Epithelial cell of esophagus (primary cell): ENCODE results near the gene ESPN.
A peak's percentile ranks its signal among the peaks of the same experiment; 100 is the strongest.

Source experiments
- DNase-seq: peaks from one replicate; pipeline ENCODE4 v3.0.0; 2010; ENCODE audit warnings: low read depth
- H3K4me3 ChIP-seq: 2 replicates; pipeline ENCODE4 v1.5.1; 2011; ENCODE audit warnings: mild to moderate bottlenecking, low read length, control low read depth
- TF ChIP-seq, protein P1 (sequence below): IDR thresholded peaks from 2 replicates; pipeline ENCODE4 v1.5.1; 2011; ENCODE audit warnings: low read depth, mild to moderate bottlenecking, low read length, control low read depth, inconsistent platforms; ENCODE audit not compliant: insufficient read depth; ENCODE audit errors: missing control alignments

The ESPN gene, protein sequence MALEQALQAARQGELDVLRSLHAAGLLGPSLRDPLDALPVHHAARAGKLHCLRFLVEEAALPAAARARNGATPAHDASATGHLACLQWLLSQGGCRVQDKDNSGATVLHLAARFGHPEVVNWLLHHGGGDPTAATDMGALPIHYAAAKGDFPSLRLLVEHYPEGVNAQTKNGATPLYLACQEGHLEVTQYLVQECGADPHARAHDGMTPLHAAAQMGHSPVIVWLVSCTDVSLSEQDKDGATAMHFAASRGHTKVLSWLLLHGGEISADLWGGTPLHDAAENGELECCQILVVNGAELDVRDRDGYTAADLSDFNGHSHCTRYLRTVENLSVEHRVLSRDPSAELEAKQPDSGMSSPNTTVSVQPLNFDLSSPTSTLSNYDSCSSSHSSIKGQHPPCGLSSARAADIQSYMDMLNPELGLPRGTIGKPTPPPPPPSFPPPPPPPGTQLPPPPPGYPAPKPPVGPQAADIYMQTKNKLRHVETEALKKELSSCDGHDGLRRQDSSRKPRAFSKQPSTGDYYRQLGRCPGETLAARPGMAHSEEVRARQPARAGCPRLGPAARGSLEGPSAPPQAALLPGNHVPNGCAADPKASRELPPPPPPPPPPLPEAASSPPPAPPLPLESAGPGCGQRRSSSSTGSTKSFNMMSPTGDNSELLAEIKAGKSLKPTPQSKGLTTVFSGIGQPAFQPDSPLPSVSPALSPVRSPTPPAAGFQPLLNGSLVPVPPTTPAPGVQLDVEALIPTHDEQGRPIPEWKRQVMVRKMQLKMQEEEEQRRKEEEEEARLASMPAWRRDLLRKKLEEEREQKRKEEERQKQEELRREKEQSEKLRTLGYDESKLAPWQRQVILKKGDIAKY

DNA sequence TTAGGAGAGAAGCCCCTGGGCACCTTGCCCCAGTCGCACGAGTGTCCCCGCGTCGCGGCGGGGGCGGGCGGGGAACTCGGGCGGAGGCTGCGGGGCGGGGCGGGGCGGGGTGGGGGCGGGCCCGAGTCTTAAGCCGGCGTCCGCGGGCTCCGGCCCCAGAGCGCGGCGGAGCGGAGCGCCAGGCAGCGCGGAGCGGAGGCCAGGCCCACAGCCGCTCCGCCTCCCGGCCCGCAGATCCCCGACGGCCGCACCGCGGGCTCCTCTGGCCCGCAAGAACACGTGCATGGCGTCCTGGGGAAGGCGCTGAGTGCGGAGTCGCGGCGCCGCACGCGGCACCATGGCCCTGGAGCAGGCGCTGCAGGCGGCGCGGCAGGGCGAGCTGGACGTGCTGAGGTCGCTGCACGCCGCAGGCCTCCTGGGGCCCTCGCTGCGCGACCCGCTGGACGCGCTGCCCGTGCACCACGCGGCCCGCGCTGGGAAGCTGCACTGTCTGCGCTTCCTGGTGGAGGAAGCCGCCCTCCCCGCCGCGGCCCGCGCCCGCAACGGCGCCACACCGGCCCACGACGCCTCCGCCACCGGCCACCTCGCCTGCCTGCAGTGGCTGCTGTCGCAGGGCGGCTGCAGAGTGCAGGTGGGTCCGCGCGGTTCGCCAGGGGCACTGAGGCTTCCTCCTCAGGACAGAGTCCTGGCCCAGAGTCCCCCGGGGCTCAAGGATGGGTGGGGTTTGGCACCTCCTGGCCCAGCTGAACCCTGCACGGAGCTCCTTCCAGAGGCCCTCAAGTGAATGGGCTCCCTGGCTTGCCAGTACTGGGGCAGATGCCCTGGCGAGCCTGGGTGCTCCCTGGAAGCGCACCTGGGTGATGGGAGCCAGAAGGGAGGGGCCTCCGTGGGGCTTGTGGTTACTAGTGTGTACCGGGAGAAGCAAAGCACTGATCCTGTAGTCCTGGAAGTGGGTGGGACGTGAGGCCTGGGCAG, at the start of gene ESPN:
TSS of gene ESPN (plus strand) at position 158 of the 975 bp plus-strand sequence. CDS start at position 338, 180 bp downstream.
- H3K4me3 ChIP-seq: peak within 1 kb of the TSS; percentile 45
- TF ChIP-seq, protein P1, sequence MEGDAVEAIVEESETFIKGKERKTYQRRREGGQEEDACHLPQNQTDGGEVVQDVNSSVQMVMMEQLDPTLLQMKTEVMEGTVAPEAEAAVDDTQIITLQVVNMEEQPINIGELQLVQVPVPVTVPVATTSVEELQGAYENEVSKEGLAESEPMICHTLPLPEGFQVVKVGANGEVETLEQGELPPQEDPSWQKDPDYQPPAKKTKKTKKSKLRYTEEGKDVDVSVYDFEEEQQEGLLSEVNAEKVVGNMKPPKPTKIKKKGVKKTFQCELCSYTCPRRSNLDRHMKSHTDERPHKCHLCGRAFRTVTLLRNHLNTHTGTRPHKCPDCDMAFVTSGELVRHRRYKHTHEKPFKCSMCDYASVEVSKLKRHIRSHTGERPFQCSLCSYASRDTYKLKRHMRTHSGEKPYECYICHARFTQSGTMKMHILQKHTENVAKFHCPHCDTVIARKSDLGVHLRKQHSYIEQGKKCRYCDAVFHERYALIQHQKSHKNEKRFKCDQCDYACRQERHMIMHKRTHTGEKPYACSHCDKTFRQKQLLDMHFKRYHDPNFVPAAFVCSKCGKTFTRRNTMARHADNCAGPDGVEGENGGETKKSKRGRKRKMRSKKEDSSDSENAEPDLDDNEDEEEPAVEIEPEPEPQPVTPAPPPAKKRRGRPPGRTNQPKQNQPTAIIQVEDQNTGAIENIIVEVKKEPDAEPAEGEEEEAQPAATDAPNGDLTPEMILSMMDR: no peak
- DNase-seq: no peak

DNA sequence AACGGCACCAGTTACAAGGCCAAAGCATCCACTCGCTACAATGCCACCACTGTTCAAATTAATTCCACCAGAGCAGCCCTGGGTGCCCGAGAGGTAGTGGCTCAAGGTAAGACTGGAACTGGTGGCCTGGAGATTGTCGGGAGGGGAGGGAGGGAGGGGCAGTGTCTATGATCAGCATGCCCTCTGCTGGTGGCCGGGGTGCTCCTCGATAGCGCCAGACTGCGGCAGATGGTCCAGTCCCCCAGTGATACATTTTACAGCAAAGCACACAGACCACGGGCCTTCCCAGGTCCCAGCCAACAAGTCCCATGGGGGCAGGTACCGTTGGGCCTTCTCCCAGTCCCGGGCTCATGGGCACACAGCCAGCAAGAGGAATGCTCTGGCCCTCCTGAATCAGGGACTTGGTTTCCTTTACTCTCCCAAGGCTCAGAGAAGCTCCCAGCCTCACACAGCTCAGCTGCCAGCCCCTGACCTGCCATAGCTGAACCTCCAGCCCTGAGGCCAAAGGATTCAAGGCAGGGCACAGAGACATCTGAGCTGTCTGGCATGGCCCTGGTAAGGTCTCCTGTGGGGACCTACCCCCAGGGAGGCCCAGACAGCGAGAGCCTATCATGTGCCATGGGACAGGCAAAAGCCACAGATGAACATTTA, 46.4 kb upstream of the ESPN start:
- TF ChIP-seq, protein P1: no peak
- DNase-seq: no peak
- H3K4me3 ChIP-seq: no peak overlapping the region

DNA sequence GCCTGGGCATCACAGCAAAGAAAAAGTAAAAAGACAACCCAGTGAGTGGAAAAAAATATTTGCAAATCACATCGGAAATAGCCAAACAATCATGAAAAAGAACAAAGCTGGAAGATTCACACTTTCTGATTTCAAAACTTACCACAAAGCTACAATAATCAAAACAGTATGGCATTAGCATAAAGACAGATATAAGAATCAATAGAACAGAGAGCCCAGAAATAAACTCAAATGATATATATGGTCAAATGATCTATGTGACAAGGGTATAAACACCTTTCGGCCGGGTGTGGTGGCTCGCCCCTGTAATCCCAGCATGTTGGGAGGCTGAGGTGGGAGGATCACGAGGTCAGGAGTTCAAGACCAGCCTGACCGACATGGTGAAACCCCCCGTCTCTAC, 44.5 kb upstream of the ESPN start:
- DNase-seq: no peak
- H3K4me3 ChIP-seq: no peak overlapping the region
- TF ChIP-seq, protein P1: no peak

DNA sequence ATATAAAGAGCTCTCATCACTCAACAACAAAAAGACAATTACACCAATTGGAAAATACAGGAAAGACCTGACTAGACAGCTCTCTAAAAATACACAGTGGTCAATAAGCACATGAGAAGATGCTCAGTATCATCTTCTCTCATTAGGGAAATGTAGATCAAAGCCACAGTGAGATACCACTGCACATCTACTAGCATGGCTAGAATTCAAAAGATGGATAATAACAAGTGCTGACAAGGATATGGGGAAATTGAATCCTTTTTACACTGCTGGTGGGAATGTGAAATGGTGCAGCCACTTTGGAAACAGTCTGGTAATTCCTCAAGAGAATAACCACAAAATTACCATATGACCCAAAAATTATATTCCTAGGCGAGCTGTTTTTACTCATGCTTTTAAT, 40.4 kb upstream of the ESPN start:
- no peak for DNase-seq
- H3K4me3 ChIP-seq: no peak overlapping the region

DNA sequence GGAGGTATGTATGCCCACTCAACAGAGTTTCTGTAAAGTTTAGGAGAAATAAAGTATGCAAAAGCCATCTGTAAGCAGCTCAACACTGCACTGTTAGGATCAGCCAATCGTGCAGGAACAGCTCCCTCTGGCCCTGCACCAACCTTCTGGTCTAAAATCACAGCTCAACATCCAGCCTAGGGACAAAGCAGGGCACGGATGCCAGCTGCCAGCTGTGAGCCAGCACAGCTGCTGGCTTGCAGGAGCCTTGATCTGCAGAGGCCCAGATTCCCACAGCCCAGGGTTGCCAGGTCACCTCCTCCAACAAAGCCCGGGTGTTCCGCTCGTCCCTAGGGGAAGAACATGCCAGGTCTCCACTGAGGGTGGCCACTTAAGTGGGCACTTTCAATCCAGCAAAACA, 39.6 kb upstream of the ESPN start:
- H3K4me3 ChIP-seq: peak overlapping the region; percentile 41
- TF ChIP-seq, protein P1: no peak

More for the DNA sequence above, 40.4 kb upstream of the ESPN start:
- TF ChIP-seq, protein P1: no peak

More for the DNA sequence above, 39.6 kb upstream of the ESPN start:
- DNase-seq: peak; percentile 23
